GM19099 (cell line): ENCODE data around the gene KIF16B.

Source experiments
- POLR2A ChIP-seq: IDR thresholded peaks from 3 replicates; pipeline ENCODE4 v1.6.1; 2011; ENCODE audit warnings: low read depth; ENCODE audit not compliant: insufficient read length; ENCODE audit errors: extremely low read depth

The KIF16B gene

DNA sequence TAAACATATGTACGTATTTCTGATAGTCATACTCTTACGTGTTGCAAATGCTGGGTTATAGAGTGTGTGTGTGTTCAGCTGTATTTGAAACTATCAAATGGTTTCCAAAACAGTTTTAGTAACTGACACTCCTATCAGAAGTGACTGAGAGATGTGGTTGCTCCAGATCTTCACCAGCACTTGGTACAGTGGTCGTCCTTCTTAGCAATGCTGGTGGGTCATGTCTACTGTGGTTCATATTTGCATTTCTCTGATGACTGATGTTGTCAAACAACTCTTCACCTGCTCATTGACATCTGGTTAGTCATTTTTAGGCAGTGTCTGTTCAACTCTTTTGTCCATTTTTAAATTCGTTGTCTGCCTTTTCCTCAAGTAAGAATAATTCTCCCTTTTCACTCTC is 259.3 kb downstream of the KIF16B start:
- no peak for TF ChIP-seq POLR2A

DNA sequence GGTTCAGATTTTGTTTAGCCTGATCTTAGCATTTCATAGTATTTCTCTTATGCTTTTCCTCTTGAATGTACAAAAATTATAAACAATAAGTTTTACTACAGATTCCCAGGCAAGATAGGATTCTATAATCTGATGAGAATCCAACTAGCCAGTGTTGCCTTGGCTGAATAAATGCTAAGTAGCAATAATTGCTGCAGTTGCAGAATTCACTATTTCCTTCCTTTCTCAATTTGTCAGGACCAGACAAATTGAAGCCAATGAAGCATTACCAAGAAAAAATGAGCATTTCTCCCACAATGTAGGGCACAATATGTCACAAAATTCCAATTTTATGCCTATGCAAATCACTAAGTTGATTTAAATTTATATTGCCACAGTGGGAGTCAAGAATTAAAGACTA is 260.2 kb downstream of the KIF16B start:
- no peak for TF ChIP-seq POLR2A

DNA sequence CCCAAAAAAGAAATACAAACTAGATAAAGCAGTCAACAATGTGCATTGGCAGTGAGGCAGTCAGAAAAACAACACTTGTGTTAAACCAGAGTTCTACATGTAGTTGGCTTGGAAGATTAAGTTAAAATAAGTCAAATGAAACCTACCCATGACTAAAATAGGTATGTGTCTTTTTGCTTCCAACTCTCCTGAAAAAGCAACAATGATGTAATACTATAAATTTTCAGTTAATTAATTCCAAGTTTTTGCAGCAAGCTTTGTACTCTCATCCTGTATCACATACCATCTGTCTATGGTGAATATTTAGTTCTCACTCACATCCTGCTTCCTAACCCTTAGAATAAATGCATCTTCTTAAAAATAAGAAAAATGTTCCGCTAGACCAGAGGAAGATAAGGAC is 261.5 kb downstream of the KIF16B start:
- no peak for TF ChIP-seq POLR2A

DNA sequence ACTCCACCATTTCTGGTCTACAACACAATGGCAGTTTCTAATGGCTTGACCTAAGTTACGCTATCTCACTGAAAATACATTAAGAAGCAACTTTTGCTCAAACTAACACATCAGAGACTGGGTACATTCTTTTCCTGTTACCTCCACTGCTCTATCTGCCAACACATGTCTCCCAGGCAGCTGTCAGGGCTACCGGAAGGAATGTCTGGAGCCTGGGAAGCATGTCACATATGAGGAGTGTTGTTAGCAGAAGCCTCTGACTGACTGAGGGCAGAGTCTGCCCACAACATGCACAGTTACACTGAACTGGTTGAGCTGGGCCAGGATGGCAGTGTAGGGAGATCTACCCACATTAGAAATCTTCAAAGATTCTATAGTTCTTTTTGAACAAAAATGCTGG is 264.5 kb downstream of the KIF16B start:
- no peak for TF ChIP-seq POLR2A

DNA sequence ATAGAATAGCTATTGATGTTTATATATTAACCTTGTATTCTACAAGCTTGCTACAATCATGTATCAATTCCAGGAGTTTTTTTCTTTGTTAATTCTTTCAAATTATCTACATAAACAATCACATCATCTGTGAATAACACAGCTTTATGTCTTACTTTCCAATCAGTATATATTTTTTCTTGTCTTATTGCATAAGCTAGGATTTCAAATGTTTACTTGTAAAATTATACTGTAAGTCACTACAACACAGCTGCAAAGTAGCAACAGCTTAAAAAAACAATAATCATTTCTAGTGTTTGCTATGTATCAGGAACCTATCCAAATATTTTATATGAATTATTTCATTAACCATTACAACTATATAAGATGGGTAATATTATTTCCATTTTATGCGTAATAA is 270.4 kb downstream of the KIF16B start:
- TF ChIP-seq POLR2A: no peak

DNA sequence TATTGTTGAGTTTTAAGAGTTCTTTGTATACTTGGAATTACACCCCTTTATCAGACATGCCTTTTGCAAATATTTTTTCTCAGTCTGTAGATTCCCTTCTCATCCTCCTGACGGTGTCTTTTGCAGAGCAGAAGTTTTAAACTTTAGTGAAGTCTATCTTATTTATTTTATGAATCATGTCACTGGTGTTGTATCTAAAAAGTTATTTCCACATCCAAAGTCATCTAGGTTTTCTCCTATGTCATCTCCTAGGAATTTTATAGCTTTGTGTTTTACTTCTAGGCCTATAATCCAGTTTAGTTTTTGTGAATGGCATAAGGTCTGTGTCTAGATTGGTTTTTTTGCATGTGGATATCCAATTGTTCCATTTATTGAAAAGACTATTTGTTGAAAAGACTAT is 271.3 kb downstream of the KIF16B start:
- TF ChIP-seq POLR2A: no peak

DNA sequence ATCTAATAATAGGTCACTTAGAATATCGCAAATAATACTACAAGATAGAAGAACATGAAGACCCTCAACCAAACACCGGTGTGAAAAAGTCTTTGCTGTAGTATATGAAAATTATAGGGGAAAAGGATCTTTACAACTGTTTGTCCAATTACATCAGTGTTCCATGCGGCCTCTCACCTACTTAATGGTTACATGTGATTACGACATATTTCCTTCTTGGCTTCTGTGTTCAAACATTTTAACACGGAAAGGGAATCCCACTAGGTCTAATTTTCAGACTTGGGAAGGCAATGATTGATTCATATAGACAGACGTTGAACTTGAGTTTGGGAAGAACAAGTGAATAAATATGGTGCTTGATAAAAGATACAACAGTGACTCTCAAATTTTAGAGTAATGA is 273.4 kb downstream of the KIF16B start:
- TF ChIP-seq POLR2A: no peak

DNA sequence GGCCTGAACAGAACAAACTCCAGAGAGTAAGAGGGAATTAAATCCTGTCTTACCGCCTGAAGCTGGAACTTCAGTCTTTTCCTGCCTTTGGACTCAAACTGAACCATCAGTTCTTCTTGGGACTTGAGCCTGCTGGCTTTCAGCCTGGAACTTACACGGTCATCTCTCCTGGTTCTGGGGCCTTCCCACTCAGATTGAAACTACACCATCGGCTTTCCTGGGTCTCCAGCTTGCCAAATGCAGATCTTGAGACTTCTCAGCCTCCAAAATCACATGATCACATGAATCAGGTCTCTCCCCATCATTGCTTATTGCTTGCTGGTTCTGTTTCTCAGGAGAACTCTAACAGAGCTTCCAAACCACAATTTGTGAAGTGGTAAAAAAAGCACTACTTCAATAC is 276.3 kb downstream of the KIF16B start:
- no peak for TF ChIP-seq POLR2A

DNA sequence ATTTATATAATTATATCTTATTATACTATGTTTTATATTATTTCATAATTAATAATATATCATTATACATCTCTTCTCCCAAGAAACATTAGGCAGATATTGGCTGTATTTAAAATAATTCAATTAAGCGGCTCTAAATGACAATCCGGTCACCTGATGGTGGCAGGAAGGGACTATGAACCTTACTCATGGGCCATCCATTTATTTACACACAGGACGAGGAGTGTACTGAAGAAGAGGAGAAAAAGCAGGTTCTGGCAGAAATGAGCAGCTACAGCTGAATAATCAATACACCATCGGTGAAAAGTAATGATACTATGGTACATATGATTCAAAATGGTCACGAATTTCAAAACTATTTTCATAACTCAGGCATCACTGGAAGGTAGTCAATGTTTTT is 277.7 kb downstream of the KIF16B start:
- TF ChIP-seq POLR2A: no peak

DNA sequence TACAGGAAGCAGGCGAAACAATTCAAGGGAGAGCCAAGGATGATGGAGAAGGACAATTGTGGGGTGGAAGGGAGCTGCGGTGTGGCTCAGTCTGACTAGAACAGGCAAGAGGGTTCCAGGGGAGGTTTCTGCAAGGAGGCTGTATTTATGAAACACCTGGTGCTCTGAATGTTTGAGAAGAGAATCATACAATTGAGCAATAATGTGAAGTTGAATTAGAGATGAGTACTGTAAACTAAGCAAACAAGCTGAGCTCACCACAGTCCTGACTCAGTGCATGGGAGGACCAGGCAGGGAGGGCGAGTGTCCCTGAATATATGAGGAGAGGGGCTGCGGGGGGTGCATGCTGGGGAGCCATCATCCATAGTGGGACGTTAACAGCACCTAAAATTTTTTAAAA is 279.7 kb downstream of the KIF16B start:
- TF ChIP-seq POLR2A: no peak

DNA sequence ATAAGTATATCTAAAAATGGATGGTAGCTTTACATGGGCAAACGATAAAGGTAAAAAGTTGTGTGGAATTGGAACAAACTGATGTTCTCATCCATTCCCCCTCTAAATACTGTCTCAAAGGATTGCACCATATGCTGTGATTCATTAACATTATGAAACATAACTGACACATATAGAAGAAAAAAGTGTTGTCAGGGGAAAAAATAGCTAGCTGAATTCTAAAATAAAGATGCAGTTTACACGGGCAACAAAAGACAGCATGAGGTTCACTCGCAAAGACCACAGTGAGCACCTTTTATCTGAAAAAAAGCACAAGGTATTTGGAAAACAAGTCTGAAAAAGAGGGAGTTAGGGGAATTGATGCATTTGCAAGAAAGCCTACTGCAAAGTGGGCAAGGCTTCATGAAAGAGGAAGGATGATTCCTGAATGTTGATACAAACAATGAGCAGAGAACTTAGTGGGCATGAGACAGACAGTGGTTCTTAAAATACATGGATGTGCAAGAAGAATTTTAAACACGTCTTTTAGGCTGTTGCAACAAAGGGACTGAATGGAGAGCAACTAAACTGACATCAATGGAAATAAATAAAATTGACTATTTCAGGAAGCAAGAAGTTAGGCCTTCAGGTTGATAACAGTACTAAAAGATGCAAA is 280.9 kb downstream of the KIF16B start:
- TF ChIP-seq POLR2A: no peak

DNA sequence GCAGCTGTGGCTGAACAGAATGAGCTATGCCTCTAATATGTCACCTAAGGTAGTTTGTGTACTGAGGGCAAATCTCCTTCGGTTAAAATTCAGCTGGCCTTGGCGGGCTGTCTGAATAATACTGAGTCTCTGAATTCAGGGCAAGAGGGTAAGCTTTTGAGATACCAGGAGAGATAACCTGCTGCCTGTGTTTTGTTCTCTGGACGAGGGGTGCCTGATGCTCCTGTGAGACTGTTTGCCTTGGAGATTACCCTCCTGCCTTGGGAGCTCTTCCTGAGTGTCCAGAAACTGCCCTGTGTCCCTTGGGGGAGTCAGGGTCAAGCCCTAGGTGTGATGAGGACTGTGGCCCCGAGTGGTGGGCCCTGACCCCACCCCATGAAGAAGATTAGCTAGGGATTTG is 282.9 kb downstream of the KIF16B start:
- no peak for TF ChIP-seq POLR2A

DNA sequence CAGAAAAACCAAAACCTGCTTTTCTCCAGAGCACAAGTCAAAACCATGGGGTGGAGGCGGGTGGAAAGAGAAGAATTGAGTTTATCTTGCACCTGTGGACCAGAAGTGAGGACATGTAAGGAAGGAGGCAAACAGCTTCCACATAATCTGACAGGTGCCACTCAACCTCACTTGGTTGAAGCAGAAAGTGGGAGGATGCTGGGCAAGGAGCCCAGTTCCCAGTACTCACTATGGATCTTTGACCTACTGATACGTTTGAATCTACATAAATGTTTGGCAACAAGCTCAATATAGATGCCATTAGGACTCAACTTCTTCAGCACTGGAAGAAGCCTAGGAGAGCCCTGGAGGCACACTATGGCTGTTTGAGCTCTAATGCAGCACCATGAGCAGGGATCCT is 285.5 kb downstream of the KIF16B start:
- TF ChIP-seq POLR2A: no peak

DNA sequence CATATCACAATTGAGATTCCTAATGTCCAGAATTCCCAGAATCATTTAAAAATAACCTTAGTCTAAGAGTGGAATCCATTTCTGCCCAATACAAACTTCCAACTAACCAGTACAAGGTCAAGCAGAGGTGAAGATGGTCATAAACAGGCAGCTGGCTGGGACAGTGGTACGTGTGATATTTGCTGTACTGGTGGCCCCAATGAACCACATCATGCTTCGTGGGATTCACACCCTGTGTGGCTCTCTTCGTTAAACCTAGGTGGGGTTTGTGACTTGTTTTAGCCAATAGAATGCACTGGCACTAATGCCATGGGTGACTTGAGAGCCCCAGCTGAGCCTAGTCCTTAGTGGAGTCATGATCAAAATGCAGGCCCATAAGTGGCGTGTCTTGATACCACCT is 286.6 kb downstream of the KIF16B start:
- TF ChIP-seq POLR2A: no peak

DNA sequence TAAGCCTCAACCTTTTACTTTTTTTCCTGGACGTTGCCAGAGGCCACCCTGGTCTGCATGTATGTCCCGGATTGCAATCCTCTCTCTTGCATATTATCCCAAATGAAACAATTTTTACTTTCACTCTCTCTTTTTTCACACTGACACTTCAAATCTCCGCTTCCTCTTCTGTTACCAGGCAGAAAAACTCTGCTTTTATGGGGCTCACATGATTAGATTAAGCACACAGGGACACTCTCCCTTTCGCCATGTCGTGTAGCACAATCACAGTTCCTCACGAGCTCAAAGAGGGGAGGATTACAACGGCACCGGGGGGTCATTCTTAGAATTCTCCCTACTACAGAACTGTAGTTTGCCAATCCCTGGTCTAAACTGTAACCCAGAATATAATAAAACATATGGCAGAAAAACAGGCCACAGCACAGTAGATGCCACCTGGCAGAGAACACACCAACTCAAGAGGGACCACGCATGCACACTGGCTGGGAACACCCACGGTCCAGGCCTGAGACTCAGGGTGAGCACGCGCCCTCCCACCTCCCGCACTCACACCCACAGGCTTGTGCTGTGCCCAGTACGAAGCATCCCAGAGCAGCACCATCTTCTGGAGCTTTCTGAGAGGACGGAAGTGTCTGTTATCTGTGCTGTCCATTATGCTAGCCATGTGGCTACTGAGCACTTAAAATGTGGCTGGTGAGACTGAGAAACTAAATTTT is 288.7 kb downstream of the KIF16B start:
- no peak for TF ChIP-seq POLR2A

DNA sequence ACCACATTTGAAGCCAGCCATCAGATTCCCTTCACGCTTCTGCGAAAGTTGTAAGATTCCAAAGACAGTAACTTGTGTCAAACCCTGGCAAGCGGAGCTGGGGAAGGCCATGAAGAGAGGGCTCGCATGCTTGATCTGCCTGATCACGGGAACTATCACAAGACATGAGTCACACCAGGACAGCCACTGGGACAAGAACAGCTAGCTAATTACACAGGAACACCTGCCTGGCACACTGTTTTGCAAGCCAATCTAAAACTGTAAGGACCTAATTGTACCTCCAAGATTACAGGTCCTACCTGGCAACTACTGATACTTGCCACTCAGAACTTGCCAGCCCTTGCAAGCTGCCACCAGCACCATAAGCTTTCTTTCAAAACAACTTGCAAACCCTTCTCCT is 289.3 kb downstream of the KIF16B start:
- no peak for TF ChIP-seq POLR2A

DNA sequence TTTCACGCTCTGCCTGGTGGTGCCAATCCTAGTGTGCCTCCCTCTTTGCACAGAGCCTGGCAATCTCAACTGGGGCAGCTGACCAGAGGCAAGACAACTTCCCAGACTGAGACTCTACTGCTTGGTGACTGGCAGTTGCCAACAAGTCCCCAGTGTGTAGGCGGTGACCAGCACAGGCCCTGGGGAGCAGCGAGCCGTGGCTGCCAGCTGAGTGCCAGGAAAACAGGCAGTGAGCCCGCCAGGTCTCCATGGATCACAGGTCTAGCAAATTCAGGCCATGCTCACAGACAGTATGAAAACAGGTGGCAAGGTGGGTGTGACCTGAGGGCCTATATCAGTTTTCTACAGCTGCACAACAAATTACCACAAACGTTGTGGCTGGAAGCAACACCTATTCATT is 289.9 kb downstream of the KIF16B start:
- TF ChIP-seq POLR2A: no peak
